ENCODE data around the gene JARID2.
A peak's percentile ranks its signal among the peaks of the same experiment; 100 is the strongest.

JARID2 gene

GRCh38 chr6:15484140-15484539, 238.3 kb downstream of the JARID2 start:
- no peak for DNase-seq (ENCODE audit: low read depth in 1 of 2, low spot score in 1 of 2)

GRCh38 chr6:15484821-15485220, 239.0 kb downstream of the JARID2 start:
- DNase-seq (ENCODE audit: low read depth in 1 of 2, low spot score in 1 of 2), result no peak

DNA sequence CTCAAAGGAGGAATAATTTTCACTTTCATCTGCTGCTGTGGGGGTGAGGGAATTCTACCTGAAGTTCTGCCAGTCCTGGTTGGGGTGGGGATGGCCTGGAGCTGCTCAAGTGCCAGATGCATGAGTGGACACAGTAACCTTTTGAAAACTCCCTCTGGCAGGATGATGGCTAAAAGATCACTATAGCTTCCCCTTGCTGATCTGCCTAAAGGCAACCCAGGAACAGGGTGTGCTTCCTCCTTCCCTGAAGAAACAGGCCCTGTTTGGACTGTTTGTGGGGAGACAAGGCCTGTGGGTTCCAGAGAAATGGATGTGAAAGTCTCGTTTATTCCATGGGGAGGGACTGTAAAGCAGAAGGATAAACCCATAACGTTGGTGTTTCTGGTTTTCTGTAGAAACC, 240.1 kb downstream of the JARID2 start:
- DNase-seq (ENCODE audit: low read depth in 1 of 2, low spot score in 1 of 2), result no peak

DNA sequence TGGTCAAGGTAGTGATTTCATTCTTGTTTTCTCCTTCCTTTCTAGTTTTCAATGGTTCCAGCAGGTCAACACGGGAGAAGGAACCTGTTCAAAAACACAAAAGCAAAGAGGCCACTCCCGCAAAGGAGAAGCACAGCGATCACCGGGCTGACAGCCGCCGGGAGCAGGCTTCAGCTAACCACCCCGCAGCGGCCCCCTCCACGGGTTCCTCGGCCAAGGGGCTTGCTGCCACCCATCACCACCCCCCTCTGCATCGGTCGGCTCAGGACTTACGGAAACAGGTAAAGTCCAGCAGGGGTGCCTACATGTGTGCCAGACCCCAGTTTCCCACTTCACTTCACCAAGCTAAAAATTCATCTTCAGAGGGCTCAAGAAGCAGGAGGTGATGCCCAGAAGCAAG, 241.4 kb downstream of the JARID2 start:
- no peak for DNase-seq (ENCODE audit: low read depth in 1 of 2, low spot score in 1 of 2)

GRCh38 chr6:15489261-15489962, 243.5 kb downstream of the JARID2 start:
- no peak for DNase-seq (ENCODE audit: low read depth in 1 of 2, low spot score in 1 of 2)

DNA sequence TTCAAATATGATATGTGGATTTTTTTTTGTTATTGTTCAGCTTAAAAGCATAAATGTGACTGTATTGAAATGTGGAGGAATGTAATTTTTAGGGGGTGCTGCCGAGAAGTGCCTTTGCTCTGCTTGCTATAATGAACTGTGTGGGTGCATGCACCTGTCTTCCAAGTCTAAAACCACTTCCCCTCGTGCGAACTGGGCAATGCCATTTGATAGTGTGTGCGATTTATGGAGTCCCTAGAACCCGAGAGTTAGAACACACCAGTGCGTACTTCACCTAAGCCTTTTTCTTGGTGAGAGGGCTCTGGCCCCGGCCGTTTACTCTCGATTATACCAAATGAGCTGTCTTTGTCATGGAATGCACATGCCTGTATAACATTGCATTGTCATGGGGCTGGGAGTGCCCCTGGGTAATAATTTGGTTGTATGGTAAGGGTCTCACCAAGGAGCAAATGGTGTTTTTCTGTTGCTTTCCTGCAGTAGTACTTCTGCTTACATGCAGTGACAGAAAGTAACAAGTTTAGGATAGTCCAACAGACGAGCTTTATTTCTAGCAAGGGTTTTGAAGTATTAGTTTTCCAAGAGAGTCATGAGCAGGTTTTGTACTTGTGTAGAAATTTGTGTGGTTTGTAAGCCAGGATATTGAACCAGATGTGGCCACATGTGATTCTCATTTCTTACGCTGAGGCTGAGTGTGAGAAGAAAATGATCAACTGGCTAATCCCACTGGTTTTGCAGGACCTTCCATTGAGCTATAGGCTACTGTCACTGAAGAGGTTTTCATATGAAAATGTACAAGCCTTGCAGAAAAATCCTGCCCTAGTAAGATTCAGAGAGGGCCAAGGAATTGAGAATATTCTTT, 244.6 kb downstream of the JARID2 start:
- no peak for DNase-seq (ENCODE audit: low read depth in 1 of 2, low spot score in 1 of 2)

DNA sequence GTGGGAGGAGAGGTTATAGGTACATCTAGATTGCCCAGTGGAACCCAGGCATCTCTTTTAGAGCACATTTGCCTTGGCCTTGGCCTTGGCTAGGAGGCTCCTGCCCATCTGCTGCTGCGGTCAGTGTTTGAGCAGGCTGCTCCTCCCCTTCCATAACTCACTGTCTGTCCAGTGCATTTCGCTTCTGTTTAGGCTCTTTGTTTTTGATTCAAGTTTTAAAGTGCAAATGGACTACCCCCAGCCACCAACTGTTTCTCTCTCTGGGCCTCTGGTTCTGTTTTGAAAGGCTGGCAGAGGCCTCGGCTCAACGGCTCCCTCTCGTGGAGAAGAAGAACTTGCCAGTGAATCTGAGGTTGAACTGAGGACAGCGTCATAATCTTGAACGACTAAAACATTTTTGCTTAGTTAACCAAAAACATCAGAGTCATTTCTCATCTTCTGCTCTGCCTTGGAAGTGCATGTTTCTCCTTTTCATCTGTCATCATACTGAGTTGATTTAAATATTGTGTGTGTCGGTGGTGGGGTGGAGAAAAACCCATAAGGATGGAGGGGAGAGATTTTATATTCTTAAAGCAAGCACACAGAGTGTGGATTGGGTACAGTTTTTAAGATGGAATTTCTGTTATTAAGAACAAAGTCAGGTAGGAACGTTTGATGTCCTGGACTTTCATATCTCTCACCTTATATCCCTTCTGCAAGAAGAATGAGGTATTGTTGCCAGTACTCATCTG, 245.6 kb downstream of the JARID2 start:
- DNase-seq (ENCODE audit: low read depth in 1 of 2, low spot score in 1 of 2), result peak; percentile 37 to 44

GRCh38 chr6:15491986-15492269, 246.1 kb downstream of the JARID2 start:
- DNase-seq (ENCODE audit: low read depth in 1 of 2, low spot score in 1 of 2), result no peak

DNA sequence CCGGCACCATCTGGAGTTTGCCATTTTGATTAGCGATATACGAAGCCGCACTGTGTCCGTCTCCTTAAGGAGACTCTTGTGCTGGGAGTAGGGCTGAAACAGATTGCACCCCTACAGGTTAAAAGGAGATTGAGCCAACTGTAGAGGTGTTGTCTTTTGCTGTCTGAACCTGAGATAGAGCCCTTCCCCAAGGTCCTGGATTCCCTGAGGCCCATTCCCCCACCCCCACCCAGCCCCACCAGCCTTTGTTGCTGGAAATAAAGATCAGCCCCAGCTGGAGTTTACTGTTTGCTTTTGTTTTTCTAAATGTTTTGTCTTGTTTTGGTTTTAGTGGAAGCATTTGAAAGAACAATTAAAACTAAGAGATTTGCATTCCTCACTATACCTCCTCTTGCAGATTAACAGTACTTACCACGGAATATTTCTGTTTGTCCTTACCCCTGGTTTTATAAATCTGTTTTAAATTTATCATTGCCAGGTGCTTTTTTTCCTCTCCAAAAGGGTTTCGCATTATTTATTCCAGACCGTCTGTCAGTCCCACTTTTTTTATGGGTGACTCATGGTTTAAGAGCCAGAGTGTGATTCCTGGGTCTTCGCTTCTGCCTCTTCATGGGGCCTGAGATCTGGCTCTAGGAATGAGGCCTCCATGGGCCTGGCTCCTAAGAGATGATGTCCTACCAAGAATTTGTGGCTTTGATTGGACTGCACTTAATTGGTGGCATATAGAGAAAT, 247.7 kb downstream of the JARID2 start:
- no peak for DNase-seq (ENCODE audit: low read depth in 1 of 2, low spot score in 1 of 2)

GRCh38 chr6:15495375-15495901, 249.6 kb downstream of the JARID2 start:
- DNase-seq (ENCODE audit: low read depth in 1 of 2, low spot score in 1 of 2), result no peak

DNA sequence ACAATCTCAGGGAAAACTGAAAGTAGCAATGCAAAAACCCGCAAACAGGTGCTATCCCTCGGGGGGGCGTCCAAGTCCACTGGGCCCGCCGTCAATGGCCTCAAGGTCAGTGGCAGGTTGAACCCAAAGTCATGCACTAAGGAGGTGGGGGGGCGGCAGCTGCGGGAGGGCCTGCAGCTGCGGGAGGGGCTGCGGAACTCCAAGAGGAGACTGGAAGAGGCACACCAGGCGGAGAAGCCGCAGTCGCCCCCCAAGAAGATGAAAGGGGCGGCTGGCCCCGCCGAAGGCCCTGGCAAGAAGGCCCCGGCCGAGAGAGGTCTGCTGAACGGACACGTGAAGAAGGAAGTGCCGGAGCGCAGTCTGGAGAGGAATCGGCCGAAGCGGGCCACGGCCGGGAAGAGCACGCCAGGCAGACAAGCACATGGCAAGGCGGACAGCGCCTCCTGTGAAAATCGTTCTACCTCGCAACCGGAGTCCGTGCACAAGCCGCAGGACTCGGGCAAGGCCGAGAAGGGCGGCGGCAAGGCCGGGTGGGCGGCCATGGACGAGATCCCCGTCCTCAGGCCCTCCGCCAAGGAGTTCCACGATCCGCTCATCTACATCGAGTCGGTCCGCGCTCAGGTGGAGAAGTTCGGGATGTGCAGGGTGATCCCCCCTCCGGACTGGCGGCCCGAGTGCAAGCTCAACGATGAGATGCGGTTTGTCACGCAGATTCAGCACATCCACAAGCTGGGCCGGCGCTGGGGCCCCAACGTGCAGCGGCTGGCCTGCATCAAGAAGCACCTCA, 250.7 kb downstream of the JARID2 start:
- no peak for DNase-seq (ENCODE audit: low read depth in 1 of 2, low spot score in 1 of 2)

GRCh38 chr6:15498640-15499039, 252.8 kb downstream of the JARID2 start:
- no peak for DNase-seq (ENCODE audit: low read depth in 1 of 2, low spot score in 1 of 2)

- DNase-seq (ENCODE audit: low read depth in 1 of 2, low spot score in 1 of 2), result no peak
Observed at GRCh38 chr6:15499125-15499524, 253.3 kb downstream of the JARID2 start.

GRCh38 chr6:15499591-15499990, 253.7 kb downstream of the JARID2 start:
- DNase-seq (ENCODE audit: low read depth in 1 of 2, low spot score in 1 of 2), result no peak

- DNase-seq (ENCODE audit: low read depth in 1 of 2, low spot score in 1 of 2), result no peak
Observed at GRCh38 chr6:15500078-15500740, 254.3 kb downstream of the JARID2 start.

- no peak for DNase-seq (ENCODE audit: low read depth in 1 of 2, low spot score in 1 of 2)
Observed at GRCh38 chr6:15500901-15501825, 255.3 kb downstream of the JARID2 start.

DNA sequence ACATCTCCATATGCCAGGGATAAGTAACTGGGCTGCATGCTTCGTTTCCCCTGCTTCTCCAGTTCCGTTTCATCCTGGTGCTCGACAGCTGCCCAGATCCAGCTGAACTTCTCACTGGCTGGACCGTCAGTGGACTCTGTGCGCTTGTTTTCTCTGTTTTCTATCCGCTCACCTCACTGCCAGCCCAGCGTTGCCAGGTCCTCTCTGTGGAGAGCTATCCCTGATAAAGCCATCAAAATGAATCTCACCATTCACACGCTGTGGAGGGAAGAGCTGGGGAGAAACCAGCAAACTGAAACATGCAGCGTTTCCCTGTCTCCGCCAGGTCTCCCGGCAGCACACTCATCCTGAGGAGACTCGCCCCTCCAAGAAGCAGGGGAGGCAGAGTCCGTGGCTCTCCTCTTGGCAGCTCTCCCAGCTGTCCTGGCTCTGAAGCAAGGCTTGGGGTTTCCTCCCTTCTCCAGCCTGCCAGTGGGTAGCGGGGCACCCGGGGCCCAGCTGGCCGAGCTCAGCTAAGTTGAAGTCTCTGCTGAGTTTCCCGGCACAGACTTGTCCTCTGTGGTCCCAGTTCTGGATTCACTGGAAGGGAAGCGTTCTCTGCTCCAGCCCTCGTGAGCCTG, 256.1 kb downstream of the JARID2 start:
- DNase-seq (ENCODE audit: low read depth in 1 of 2, low spot score in 1 of 2), result no peak
